Left ventricle myocardium inferior (tissue), 1 donor: ENCODE data around the gene PPIC. TPM values are rescaled to one million over a fixed set of nuclear protein-coding genes. Genes with fewer than 3 reads are reported as not detected.

Experiments used
- DNase-seq: peaks from one replicate; pipeline ENCODE4 v3.0.0-alpha.2; 2020
- H3K27ac ChIP-seq: fragments of 200-600 bp; replicated peaks from 2 replicates; pipeline ENCODE4 v1.8.0; 2021
- H3K27me3 ChIP-seq: fragments of 200-600 bp; 2 replicates; pipeline ENCODE4 v1.8.0; 2021; ENCODE audit warnings: low read depth
- H3K36me3 ChIP-seq: fragments of 200-600 bp; 2 replicates; pipeline ENCODE4 v1.8.0; 2021
- H3K4me1 ChIP-seq: fragments of 200-600 bp; 2 replicates; pipeline ENCODE4 v1.8.0; 2021
- H3K4me3 ChIP-seq: fragments of 200-600 bp; 2 replicates; pipeline ENCODE4 v1.8.0; 2021; ENCODE audit warnings: mild to moderate bottlenecking, moderate library complexity
- H3K9me3 ChIP-seq: fragments of 200-600 bp; replicated peaks from 2 replicates; pipeline ENCODE4 v1.8.0; 2021
- CTCF ChIP-seq: fragments of 200-600 bp; IDR thresholded peaks from 2 replicates; pipeline ENCODE4 v1.8.0; 2021; ENCODE audit warnings: antibody characterized with exemption, mild to moderate bottlenecking, borderline replicate concordance
- intact Hi-C: fragments of 100-400 bp; cut with micrococcal nuclease; formaldehyde crosslinking; loops from one replicate; pipeline ENCODE4 v1.11.0; 2022
- total RNA-seq: library from RNA; stranded (reverse); fragmentation: NEBNext Ultra II Directional; extraction: Animal tissue kit (Norgen Biotek cat#: 25700); gene quantifications from one replicate; pipeline ENCODE4 v1.2.1, GENCODE V29; 2021
- donor health status: DM: no; HTN: yes; CAD: no; lungs with severe emphysema.

PPIC gene
- total RNA-seq, 1 donor from 2014 or later: 47.5 TPM

- peak; percentile 41 for TF ChIP-seq CTCF
- H3K36me3 ChIP-seq: no peaks in the 10 kb centered on the region
- H3K27me3 ChIP-seq: no peaks in the 10 kb centered on the region
- H3K4me3 ChIP-seq: no peak overlapping the region
- intact Hi-C loops: no loop called here
- H3K9me3 ChIP-seq: no peaks in the 10 kb centered on the region
- no peak for DNase-seq
- no peaks in the 10 kb centered on the region for H3K4me1 ChIP-seq
- no peak overlapping the region for H3K27ac ChIP-seq
Observed at GRCh38 chr5:122999947-123000563, 36.5 kb downstream of the PPIC start.

GRCh38 chr5:122997294-122997693 lies 39.2 kb downstream of the PPIC start:
- intact Hi-C loops: no loop called here
- TF ChIP-seq CTCF: no peak
- H3K4me1 ChIP-seq: no peaks in the 10 kb centered on the region
- no peak overlapping the region for H3K4me3 ChIP-seq
- no peaks in the 10 kb centered on the region for H3K36me3 ChIP-seq
- no peaks in the 10 kb centered on the region for H3K27me3 ChIP-seq
- no peak overlapping the region for H3K27ac ChIP-seq
- DNase-seq: no peak
- no peaks in the 10 kb centered on the region for H3K9me3 ChIP-seq

GRCh38 chr5:122996091-122996490 lies 40.4 kb downstream of the PPIC start:
- intact Hi-C loops: no loop called here
- Histone ChIP-seq H3K4me1 (no peaks in the 10 kb centered on the region), H3K27me3 (no peaks in the 10 kb centered on the region), H3K4me3 (no peak overlapping the region), H3K9me3 (no peaks in the 10 kb centered on the region), H3K36me3 (no peaks in the 10 kb centered on the region), H3K27ac (no peak overlapping the region)
- TF ChIP-seq CTCF: no peak
- DNase-seq: no peak

- H3K4me3 ChIP-seq: no peak overlapping the region
- H3K27me3 ChIP-seq: no peaks in the 10 kb centered on the region
- no peak for TF ChIP-seq CTCF
- no peak for DNase-seq
- no peaks in the 10 kb centered on the region for H3K36me3 ChIP-seq
- H3K9me3 ChIP-seq: no peaks in the 10 kb centered on the region
- intact Hi-C loops: no loop called here
- H3K4me1 ChIP-seq: no peaks in the 10 kb centered on the region
- H3K27ac ChIP-seq: no peak overlapping the region
Observed at GRCh38 chr5:122985954-122986721, 50.4 kb downstream of the PPIC start.

GRCh38 chr5:122985006-122985700 lies 51.4 kb downstream of the PPIC start:
- no peaks in the 10 kb centered on the region for H3K4me1 ChIP-seq
- no peak overlapping the region for H3K4me3 ChIP-seq
- intact Hi-C loops: no loop called here
- no peaks in the 10 kb centered on the region for H3K36me3 ChIP-seq
- no peak overlapping the region for H3K27ac ChIP-seq
- no peaks in the 10 kb centered on the region for H3K27me3 ChIP-seq
- DNase-seq: no peak
- no peak for TF ChIP-seq CTCF
- H3K9me3 ChIP-seq: no peaks in the 10 kb centered on the region
